DND-41 (cell line): ENCODE measurements around the gene AGRN.

Experiments used
- CTCF ChIP-seq: IDR thresholded peaks from 2 replicates; pipeline ENCODE4 v1.5.1; 2012; ENCODE audit warnings: borderline replicate concordance, low read length, moderate library complexity, mild to moderate bottlenecking; ENCODE audit not compliant: poor library complexity, severe bottlenecking; ENCODE audit errors: extremely low read depth
- EZH2 ChIP-seq: IDR thresholded peaks from 3 replicates; pipeline ENCODE4 v1.6.1; 2012; ENCODE audit warnings: borderline replicate concordance, low read depth, mild to moderate bottlenecking, moderate library complexity, low read length, inconsistent platforms; ENCODE audit not compliant: severe bottlenecking

DNA sequence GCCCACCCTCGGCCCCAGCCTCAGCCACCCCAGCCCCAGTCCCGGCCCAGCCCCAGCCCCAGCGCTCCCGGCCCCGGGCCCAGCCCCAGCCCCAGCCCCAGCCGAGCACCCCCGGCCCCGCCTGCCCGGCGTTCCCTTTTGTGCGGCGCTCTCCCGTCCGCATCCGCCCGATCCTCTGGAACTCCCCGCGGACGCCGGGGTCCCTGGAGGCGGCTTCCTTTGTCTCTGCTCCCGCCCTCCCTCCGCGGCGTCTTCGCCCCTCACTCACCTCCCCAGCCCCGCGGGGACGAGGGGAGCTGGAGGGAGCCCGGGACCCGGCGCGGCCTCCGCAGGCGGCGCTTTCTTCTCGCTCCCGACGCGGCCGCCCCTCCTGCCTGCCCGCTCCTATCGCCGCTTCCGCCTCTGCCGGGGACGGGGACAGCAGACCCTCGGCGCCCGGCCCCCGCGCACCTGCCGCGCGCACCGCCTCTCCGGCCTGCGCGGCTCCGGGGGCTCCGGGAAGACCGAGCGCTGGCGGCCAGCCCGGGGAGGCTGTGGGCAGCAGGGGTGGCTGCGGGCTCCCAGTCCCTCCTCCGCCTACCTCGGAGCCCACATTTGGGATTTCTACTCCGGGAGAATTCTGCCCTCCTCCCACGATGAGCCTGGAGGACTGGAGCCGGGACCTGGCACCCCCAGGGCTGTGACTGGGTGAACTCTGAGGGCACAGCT lies 14.0 kb downstream of the AGRN start:
- no peak for TF ChIP-seq EZH2
- TF ChIP-seq CTCF: no peak
